Fibroblast of mammary gland (primary cell): ENCODE results near the gene TMEM170A.
"Not testable (repeated sequence)": the region's sequence is repeated elsewhere in the genome, so short reads cannot be mapped to it uniquely, and the experiment has no call there.

ENCODE experiments used
- DNase-seq: peaks from one replicate; pipeline ENCODE4 v3.0.0-alpha.2; 2010; ENCODE audit warnings: low read depth
- H3K4me3 ChIP-seq: 2 replicates; pipeline ENCODE4 v1.5.1; 2011; ENCODE audit warnings: low read depth, mild to moderate bottlenecking, low read length, moderate library complexity; ENCODE audit not compliant: control insufficient read depth
- TF ChIP-seq, protein P1 (sequence below): conservative IDR thresholded peaks from 2 replicates; pipeline ENCODE4 v1.5.1; 2011; ENCODE audit warnings: low read depth, low read length, inconsistent platforms; ENCODE audit not compliant: control insufficient read depth, insufficient read depth

TMEM170A gene

GRCh38 chr16:75471723-75472633 is 7.5 kb upstream of the TMEM170A start:
- DNase-seq: peak; percentile 68
- TF ChIP-seq, protein P1, sequence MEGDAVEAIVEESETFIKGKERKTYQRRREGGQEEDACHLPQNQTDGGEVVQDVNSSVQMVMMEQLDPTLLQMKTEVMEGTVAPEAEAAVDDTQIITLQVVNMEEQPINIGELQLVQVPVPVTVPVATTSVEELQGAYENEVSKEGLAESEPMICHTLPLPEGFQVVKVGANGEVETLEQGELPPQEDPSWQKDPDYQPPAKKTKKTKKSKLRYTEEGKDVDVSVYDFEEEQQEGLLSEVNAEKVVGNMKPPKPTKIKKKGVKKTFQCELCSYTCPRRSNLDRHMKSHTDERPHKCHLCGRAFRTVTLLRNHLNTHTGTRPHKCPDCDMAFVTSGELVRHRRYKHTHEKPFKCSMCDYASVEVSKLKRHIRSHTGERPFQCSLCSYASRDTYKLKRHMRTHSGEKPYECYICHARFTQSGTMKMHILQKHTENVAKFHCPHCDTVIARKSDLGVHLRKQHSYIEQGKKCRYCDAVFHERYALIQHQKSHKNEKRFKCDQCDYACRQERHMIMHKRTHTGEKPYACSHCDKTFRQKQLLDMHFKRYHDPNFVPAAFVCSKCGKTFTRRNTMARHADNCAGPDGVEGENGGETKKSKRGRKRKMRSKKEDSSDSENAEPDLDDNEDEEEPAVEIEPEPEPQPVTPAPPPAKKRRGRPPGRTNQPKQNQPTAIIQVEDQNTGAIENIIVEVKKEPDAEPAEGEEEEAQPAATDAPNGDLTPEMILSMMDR: peak; percentile 81
- no peak overlapping the region for H3K4me3 ChIP-seq

GRCh38 chr16:75466760-75467159 is 2.3 kb upstream of the TMEM170A start:
- TF ChIP-seq, protein P1: no peak

DNA sequence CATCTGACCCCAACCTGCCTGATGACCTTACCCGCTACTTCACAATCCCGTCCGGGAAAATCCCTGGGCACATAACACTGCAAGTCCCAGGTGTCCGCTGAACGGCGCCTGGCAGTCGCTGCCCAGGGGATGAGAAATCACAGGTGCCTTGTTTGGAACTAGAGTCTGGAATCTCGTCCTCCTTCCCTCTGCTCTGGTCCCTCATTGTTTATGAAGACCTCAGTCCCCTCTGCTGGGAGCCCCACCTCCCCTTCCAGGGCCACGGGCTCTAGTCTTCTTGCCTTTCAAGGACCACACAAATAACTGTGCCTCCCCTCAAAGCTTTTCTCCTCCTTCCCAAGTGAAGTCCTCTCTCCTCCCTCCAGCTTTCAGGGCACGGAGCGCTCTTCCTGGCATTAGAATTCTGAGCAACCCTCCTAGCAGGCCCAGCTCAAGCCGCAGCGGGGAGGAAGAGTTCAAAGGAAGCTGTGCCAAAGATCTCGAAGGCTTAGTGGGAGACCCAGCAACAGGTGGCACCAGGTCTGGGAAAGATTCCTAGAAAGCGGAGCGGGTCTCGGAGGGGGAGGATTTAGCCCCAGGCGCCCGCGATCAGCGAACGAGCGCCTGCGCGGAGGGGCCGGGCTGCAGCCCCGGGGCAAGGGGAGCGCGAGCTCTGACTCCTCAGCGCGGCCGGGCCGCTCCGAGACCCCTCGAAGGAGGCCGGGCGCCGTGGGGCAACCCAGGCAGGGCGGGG is 934 bp downstream of the TMEM170A start:
- H3K4me3 ChIP-seq: peak overlapping the region; percentile 70
- DNase-seq: not testable (repeated sequence)

More at GRCh38 chr16:75466760-75467159, 2.3 kb upstream of the TMEM170A start:
- no peak overlapping the region for H3K4me3 ChIP-seq
- DNase-seq: no peak

DNA sequence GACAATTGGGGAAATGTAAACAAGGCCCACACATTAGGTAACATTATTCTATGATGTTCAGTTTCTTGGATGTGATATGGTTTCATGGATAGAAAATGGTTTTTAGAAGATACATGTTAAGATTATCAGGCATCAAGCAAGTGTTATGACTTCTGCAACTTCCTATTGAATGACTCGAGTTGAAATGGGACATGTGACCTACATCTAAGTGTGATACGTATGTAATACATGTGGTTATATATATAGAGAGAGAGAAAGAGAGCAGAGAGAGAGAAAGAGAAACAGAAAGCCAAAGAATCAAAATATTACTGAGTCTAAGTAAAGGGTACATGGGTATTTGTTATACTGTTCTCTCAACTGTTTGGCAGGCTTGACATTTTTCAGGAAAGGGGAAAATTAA is 1.7 kb downstream of the TMEM170A start:
- TF ChIP-seq, protein P1: no peak
- peak overlapping the region; percentile 21 for H3K4me3 ChIP-seq
- no peak for DNase-seq

GRCh38 chr16:75461575-75461974 is 2.9 kb downstream of the TMEM170A start:
- DNase-seq: no peak
- TF ChIP-seq, protein P1: no peak
- no peak overlapping the region for H3K4me3 ChIP-seq

DNA sequence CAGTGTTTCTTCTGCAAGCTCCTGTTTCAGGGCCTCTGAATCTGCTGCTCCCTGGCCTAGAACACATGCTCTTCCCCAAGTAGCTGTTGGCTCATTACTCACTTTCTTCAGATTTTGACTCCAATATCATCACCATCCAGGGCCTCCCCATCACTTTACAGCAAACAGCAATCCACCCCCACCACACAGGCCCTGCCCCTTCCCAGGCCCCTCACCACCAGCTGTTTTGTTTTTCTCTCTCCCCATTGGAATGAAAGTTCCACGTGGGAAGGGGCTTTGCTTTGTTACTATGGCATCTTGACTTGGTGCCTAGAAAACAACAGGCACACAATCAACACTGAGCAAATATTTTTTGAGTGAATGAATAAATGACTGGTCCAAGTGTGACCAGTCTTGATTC is 4.0 kb downstream of the TMEM170A start:
- no peak for DNase-seq

More for the DNA sequence above, 4.0 kb downstream of the TMEM170A start:
- TF ChIP-seq, protein P1: no peak
- no peak overlapping the region for H3K4me3 ChIP-seq
